GM18507 (cell line): ENCODE measurements around the gene F7.

Experiments used
- DNase-seq: peaks from one replicate; pipeline ENCODE4 v3.0.0; 2011; ENCODE audit warnings: low read depth; ENCODE audit not compliant: insufficient read length; ENCODE audit errors: extremely low spot score
- FAIRE-seq: peaks from 2 replicates; lab custom pipeline; 2011; peaks lifted over from hg19 to GRCh38; lab: Jason Lieb, UNC

F7 gene

DNA sequence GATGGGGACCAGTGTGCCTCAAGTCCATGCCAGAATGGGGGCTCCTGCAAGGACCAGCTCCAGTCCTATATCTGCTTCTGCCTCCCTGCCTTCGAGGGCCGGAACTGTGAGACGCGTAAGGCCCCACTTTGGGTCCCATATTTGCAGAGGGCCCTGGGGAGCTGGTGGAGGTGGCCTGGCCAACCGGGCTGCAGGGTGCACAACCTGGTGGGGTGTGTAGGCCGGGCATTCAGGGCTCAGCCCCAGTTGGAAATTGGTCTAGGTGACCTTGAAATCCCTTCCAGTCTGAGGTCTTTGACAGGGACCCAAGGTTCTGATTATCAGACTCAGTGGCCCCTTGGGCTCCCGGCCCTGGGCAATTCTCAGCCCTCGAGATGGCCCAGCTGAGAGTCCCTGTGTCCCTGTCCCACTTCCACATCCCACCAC, 8.3 kb downstream of the F7 start:
- DNase-seq = no peak
- FAIRE-seq = no peak

DNA sequence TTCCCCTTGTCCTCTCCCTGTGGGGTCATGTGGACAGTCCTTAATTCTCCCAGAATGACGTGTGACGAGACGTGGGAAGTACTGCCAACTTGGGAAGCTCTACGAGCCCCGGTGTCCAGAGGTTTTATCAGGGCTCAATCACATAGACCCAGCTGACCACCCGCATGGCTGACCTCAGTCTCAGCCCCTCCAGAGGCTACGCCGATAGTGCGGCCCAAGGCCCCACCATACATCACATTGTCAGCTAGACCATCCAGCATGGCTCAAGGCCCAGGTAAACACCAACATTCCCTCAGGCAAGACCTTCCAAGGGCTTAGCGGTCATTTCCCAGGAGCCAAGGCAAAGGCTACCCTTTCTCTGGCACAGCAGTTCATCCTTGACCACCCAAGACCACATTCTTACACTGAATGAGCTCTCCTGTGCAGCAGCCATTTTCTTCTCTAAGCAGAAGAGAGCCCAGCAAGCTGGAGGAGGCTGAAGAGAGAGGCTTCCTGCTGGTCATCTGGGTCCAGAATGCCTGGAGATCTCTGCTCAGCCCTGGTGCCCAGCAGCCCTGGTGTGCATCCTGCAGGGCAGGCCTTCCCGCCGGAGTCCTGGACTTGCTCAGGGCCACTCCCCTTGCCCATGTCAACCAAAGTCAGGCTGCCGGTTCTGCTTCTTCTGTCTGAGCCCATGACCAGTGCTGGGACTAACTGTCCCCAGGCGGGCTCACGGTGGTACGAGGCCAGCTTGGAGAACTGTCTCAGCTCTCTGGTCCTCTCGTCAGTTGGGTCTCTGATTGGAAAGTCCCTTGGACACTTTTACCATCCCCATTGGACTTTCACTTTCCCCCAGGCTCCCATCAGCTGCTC, 9.1 kb downstream of the F7 start:
- FAIRE-seq (no peak), DNase-seq (no peak)

DNA sequence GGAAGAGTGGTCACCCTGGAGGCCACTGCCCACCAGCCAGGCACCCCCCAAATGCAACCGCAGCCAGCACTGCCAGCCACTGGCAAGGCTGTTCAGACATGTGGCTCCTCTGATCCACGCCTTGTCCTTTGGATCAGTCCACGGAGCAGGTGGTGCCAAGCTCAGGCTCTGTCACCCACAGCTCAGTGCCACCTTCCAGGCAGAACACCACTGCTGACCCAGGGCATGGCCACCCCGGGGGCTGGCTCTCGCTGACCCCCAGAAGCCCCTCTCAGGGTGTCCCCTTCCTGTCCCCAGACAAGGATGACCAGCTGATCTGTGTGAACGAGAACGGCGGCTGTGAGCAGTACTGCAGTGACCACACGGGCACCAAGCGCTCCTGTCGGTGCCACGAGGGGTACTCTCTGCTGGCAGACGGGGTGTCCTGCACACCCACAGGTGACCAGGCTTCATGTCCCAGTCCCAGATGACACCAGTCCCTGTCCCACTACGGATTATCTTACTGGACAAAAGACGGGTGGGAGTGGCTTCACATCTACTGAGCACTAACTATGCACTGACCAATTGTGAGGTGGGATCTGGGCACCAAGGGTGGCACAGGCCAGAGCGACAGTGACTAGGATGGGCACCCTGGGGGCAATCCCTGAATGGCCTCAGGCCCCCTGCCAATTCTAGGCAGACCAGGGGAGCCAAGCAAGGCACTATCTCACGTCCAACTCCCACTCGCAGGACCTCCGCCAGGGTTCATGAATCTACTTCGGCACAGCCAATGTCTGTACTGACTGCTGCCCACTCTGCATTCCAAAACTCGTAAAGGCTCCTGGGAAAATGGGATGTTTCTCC, 10.0 kb downstream of the F7 start:
- DNase-seq (no peak), FAIRE-seq (no peak)

DNA sequence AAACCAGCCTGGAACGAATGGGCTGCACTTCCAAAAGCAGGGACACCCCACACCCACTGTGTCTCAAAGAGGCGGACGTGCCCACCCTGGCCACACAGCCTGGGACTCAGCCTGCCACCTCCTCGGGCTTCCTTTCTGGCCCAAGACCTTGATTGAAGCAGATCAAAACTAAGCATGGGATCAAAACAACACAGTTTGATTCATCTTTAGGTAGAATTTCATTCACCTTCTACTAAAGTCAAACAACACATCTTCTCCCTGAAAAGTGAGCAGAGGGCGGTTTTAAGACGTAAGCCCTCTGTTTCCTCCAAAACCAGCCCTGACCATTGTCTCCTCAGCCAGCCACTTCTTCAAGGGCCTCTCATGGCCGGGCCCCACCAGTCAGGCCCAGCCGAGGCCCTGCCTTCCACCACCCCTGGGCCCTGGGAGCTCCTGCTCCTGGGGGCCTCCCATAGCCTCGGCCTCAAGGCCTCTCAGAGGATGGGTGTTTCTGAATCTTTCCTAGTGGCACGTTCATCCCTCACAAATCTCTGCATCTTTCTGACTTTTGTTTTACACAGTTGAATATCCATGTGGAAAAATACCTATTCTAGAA, 10.7 kb downstream of the F7 start:
- no peak for DNase-seq
- FAIRE-seq = no peak

DNA sequence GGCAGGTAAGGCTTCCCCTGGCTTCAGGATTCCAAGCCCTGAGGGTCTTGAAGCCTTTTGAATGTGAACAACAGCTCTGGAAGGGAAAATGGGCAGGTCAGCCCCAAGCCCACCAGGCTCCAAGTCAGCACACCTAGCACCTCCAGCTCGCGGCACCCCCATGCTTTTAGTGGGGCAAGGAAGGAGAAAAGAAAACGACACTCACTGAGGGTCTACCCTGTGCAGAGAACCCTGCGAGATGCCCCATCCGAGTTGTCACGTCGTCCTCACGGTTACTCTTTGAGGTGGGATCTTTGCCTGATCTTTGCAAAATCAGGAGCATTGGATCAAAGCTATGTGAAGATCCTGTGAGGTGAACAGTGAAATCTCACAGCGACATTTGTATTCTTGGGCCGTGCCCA, 11.3 kb downstream of the F7 start:
- FAIRE-seq = no peak
- no peak for DNase-seq

DNA sequence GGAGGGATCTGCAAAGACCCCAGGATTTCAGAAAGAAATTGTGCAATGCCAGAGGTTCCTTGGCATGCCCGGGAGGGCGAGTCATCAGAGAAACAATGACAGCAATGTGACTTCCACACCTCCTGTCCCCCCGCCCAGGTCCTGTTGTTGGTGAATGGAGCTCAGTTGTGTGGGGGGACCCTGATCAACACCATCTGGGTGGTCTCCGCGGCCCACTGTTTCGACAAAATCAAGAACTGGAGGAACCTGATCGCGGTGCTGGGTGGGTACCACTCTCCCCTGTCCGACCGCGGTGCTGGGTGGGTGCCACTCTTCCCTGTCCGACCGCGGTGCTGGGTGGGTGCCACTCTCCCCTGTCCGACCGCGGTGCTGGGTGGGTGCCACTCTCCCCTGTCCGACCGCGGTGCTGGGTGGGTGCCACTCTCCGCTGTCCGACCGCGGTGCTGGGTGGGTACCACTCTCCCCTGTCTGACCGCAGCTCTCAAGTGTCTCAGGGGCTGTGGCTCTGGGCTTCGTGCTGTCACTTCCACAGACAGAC, 11.8 kb downstream of the F7 start:
- DNase-seq (no peak), FAIRE-seq (no peak)

DNA sequence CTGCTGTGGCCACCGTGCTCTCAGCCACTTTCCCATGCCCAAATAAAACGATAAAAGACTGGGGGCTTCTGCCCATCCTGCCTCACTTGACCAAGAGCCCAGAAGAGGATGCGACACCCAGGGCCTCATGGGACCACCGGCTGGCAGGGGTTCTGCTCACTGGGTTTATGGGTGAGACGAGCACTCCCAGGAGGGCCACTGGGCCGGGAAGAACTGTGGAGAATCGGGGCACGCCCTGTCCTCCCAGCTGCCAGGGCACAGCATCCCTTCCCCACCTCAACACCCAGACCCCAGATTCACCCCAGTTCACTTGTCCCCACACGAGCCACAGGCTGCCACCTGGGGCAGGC, 12.3 kb downstream of the F7 start:
- DNase-seq = no peak
- no peak for FAIRE-seq

DNA sequence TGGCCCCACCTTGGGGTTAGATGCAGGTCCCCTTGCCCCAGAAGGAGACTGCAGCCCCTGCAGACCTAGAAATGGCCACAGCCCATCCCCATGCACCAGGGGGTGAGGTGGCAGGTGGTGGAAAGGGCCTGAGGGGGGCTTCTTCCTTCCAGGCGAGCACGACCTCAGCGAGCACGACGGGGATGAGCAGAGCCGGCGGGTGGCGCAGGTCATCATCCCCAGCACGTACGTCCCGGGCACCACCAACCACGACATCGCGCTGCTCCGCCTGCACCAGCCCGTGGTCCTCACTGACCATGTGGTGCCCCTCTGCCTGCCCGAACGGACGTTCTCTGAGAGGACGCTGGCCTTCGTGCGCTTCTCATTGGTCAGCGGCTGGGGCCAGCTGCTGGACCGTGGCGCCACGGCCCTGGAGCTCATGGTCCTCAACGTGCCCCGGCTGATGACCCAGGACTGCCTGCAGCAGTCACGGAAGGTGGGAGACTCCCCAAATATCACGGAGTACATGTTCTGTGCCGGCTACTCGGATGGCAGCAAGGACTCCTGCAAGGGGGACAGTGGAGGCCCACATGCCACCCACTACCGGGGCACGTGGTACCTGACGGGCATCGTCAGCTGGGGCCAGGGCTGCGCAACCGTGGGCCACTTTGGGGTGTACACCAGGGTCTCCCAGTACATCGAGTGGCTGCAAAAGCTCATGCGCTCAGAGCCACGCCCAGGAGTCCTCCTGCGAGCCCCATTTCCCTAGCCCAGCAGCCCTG, 12.8 kb downstream of the F7 start:
- FAIRE-seq (no peak), DNase-seq (no peak)

DNA sequence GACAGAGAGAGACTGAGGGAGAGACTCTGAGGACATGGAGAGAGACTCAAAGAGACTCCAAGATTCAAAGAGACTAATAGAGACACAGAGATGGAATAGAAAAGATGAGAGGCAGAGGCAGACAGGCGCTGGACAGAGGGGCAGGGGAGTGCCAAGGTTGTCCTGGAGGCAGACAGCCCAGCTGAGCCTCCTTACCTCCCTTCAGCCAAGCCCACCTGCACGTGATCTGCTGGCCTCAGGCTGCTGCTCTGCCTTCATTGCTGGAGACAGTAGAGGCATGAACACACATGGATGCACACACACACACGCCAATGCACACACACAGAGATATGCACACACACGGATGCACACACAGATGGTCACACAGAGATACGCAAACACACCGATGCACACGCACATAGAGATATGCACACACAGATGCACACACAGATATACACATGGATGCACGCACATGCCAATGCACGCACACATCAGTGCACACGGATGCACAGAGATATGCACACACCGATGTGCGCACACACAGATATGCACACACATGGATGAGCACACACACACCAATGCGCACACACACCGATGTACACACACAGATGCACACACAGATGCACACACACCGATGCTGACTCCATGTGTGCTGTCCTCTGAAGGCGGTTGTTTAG, 13.7 kb downstream of the F7 start:
- DNase-seq = no peak
- no peak for FAIRE-seq

DNA sequence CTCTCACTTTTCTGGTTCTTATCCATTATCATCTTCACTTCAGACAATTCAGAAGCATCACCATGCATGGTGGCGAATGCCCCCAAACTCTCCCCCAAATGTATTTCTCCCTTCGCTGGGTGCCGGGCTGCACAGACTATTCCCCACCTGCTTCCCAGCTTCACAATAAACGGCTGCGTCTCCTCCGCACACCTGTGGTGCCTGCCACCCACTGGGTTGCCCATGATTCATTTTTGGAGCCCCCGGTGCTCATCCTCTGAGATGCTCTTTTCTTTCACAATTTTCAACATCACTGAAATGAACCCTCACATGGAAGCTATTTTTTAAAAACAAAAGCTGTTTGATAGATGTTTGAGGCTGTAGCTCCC, 14.2 kb downstream of the F7 start:
- no peak for FAIRE-seq
- no peak for DNase-seq

DNA sequence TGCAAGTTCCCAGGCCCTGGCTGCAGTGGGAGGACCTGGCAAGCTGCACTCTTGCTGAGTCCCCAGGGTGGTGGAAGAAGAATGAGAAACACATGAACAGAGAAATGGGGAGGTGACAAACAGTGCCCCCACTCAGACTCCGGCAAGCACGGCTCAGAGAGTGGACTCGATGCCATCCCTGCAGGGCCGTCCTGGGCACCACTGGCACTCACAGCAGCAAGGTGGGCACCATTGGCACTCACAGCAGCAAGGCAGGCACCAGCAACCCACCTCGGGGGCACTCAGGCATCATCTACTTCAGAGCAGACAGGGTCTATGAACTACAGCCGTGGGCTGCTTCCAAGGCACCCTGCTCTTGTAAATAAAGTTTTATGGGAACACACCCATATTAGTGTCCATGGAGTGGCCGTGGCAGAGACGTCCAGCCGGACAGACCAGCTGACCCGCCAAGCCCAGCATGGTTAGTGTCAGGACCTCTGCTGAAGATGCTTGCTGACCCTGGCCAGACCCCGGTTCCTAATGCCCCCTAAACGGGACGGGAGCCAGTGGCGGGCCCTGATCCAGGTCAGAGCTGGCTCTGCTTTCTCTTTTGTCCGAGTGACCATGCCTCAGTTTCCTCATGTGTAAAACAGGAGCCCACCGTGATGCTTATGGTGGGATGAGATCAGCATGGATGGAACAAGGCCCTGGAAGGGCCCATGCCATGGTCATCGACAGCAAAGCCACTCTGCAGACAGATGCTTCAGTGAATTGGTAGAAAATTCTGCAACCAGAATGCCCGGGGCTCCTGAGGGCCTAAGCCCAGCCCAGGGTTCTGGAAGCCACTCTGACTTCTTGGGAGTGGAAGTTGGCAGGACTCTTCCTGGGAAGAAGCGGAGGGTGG, 14.9 kb downstream of the F7 start:
- DNase-seq (no peak), FAIRE-seq (no peak)

DNA sequence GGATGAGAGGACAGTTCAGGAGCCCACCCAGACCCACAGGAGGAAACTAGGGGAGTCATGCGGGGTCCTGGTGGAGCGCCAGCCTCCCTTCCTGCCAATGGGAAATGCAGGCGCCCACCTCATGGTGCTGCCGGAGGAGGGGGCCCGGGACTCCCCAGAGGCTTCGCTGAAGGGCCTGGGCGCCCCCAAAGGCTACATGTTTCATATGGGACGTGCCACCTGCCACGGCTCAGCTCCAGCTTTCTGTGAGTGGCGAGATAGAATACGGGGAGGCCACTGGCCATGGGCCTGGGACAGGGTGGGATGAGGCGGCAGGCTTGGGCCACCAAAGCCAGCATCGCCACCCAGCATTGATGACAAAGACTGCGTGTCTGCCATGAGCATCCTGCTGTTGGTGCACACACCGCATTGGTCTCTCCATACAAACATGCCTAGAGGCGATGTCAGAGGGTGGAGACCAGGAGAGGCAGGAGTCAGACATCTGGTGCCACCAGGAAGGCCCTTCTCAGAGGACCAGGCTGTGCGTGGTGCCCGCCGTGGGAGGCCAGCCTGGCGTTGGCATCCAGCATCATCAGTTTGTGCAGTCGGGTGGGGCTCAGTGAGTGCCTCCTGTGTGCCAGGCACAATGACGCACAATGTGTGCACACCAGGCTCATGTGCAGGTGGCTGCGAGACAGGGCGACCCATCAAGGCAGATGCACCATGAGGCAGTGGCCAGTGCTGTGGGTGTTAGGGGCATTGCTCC, 15.8 kb downstream of the F7 start:
- FAIRE-seq = no peak
- no peak for DNase-seq

DNA sequence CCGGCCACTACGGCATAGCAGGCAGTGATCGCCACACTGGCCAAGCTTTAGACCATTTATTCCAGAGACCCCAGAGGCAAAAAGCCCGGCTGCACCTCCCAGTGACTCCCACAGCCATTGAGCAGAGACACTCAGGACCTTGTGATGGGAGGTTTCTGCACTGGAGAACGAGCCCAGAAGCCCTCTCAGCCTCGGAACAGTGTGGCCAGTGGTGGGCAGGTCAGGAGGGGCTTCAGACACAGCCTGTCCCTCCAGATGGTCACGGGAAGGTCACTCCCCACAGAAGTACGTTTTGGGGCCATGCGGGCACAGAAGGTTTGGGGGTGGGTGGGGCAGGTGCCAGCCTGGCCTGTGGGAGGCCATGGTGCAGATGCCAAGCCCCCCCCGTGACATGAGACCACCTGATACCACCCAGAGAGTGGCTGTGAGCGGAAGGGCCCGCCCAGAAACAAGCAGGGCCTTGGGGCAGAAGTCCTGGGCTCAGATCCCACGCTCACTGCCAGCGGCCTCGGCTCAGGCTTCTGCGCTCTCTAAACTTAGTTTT, 16.4 kb downstream of the F7 start:
- DNase-seq (no peak), FAIRE-seq (no peak)

DNA sequence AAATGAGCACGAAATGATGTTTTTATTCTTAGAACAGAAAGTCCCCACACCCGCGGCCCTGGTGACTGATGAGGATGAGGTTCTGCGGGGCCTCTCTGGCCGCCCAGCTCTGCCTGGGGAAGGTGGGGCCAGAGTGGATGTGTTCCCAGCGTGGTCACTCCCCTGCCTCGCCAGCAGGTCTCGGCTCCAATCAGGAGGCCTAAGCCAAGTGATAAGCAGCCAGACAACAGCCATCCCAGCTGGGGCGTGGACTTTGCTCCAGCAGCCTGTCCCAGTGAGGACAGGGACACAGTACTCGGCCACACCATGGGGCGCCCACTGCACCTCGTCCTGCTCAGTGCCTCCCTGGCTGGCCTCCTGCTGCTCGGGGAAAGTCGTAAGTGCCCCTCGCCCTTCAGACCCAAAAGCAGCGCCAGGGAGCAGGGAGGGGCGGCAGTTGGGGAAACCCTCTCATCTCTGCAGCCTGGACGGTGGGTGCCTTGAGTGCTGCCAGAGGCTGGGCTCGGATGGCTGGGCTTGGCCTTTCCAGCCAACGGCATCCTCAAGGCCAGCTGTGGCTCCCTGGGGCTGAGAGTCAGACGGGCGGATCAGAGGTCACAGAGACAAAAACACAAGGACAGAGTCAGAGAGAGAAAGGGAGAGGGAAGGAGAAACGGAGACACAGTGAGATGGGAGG, 17.1 kb downstream of the F7 start, which contains the start of gene F10:
Gene F10, plus strand, starts transcription at position 250 of the 676 bp plus-strand sequence. Its CDS starts 57 bp downstream, at position 307.
- FAIRE-seq = no peak
- DNase-seq = no peak

DNA sequence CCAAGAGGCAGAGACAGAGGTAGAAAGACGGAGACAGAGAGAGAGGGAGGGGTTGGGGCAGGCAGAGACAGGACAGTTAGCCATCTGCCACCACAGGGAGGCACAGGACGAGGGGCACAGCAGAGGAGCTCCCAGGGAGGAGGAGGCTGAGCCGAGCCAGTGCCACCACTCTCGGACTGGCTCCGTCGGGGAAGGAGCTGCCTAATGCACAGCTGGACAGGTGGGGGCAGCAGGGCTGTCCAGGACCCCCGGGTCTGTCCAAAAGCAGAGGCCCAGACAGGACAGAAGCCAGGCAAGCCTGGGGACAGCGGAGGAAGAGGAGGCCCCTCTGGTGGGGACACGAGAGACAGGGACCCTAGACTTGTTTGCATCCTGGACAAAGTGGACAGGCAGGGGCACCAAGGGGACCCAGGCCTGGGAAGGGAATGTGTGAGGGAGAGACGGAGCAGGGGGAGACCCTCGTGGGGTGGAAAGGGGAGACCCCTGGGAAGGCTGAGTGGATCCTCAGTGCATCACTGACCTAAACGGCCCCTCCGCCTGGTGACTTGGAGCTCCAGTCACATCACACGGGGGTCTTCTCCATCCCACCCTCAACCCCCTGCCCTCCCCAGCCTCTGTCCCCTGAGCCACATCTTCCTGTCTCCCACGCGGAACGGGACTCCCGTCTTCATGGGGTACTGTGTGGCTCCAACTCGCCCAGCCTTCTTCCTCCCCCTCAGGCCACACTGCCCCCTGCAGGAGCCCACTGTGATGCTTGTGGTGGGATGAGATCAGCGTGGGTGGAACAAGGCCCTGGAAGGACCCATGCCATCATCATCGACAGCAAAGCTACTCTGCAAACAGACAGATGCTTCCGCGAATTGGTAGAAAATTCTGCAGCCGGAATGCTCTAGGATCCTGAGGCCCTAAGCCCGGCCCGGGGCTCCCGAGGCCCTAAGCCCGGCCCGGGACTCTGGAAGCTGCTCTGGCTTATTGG, 17.9 kb downstream of the F7 start:
- FAIRE-seq = no peak

More for the DNA sequence above, 17.9 kb downstream of the F7 start:
- DNase-seq = no peak
